Astrocyte (in vitro differentiated cells and primary cell): Measurements from ENCODE around the gene ADAM8. TPM values are rescaled to one million over a fixed set of nuclear protein-coding genes. Genes with fewer than 3 reads are reported as not detected.
"Not testable (repeated sequence)": the region's sequence is repeated elsewhere in the genome, so short reads cannot be mapped to it uniquely, and the experiment has no call there.

Source experiments
- DNase-seq: peaks from one replicate; pipeline ENCODE4 v3.0.0-alpha.2; 2010; ENCODE audit warnings: low read depth
- FAIRE-seq: peaks from 2 replicates; lab custom pipeline; 2011; peaks lifted over from hg19 to GRCh38; lab: Jason Lieb, UNC
- H2AFZ ChIP-seq: 2 replicates; pipeline ENCODE4 v1.6.0; 2012; ENCODE audit warnings: low read depth, low read length, inconsistent platforms
- H3K27ac ChIP-seq: 2 replicates; pipeline ENCODE4 v1.5.1; 2011; ENCODE audit warnings: low read depth, low read length, inconsistent platforms
- H3K27me3 ChIP-seq: 2 replicates; pipeline ENCODE4 v1.6.0; 2011; ENCODE audit warnings: low read length, inconsistent platforms; ENCODE audit not compliant: insufficient read depth
- H3K36me3 ChIP-seq: 2 replicates; pipeline ENCODE4 v1.5.1; 2011; ENCODE audit warnings: low read length, inconsistent platforms; ENCODE audit not compliant: insufficient read depth
- H3K4me1 ChIP-seq: 2 replicates; pipeline ENCODE4 v1.5.1; 2011; ENCODE audit warnings: low read length, inconsistent platforms; ENCODE audit not compliant: insufficient read depth
- H3K4me2 ChIP-seq: 2 replicates; pipeline ENCODE4 v1.6.0; 2012; ENCODE audit warnings: low read length, inconsistent platforms
- H3K4me3 ChIP-seq: 2 replicates; pipeline ENCODE4 v1.5.1; 2011; ENCODE audit warnings: low read depth, mild to moderate bottlenecking, low read length, inconsistent platforms; ENCODE audit not compliant: insufficient read depth
- H3K79me2 ChIP-seq: 2 replicates; pipeline ENCODE4 v1.6.0; 2012; ENCODE audit warnings: mild to moderate bottlenecking, low read length, inconsistent platforms; ENCODE audit not compliant: insufficient read depth
- H3K9ac ChIP-seq: 2 replicates; pipeline ENCODE4 v1.6.0; 2012; ENCODE audit warnings: mild to moderate bottlenecking, low read length, inconsistent platforms
- H3K9me3 ChIP-seq: 2 replicates; pipeline ENCODE4 v1.5.1; 2012; ENCODE audit warnings: low read depth, mild to moderate bottlenecking, low read length, inconsistent platforms; ENCODE audit not compliant: insufficient read depth
- H4K20me1 ChIP-seq: 2 replicates; pipeline ENCODE4 v1.6.0; 2012; ENCODE audit warnings: low read length, inconsistent platforms; ENCODE audit not compliant: insufficient read depth
- H3K27ac Mint-ChIP-seq: one replicate; pipeline ENCODE4 v1.8.0; 2021; ENCODE audit warnings: mild to moderate bottlenecking, mixed read lengths; ENCODE audit not compliant: unreplicated experiment
- H3K27me3 Mint-ChIP-seq: one replicate; pipeline ENCODE4 v1.8.0; 2021; ENCODE audit warnings: low read depth, mixed read lengths; ENCODE audit not compliant: unreplicated experiment
- H3K36me3 Mint-ChIP-seq: one replicate; pipeline ENCODE4 v1.8.0; 2021; ENCODE audit warnings: low read depth, mixed read lengths; ENCODE audit not compliant: unreplicated experiment
- H3K4me1 Mint-ChIP-seq: one replicate; pipeline ENCODE4 v1.8.0; 2021; ENCODE audit warnings: low read depth, mixed read lengths; ENCODE audit not compliant: unreplicated experiment
- H3K4me3 Mint-ChIP-seq: one replicate; pipeline ENCODE4 v1.8.0; 2021; ENCODE audit warnings: mild to moderate bottlenecking, moderate library complexity, mixed read lengths; ENCODE audit not compliant: unreplicated experiment
- H3K9me3 Mint-ChIP-seq: one replicate; pipeline ENCODE4 v1.8.0; 2021; ENCODE audit warnings: mild to moderate bottlenecking, mixed read lengths; ENCODE audit not compliant: unreplicated experiment
- CTCF ChIP-seq: IDR thresholded peaks from 2 replicates; pipeline ENCODE4 v1.5.1; 2011; ENCODE audit warnings: low read depth, mild to moderate bottlenecking, inconsistent platforms, low read length, moderate library complexity; ENCODE audit not compliant: insufficient read depth
- EZH2 ChIP-seq: IDR thresholded peaks from 2 replicates; pipeline ENCODE4 v1.6.1; 2012; ENCODE audit warnings: mild to moderate bottlenecking, low read length, inconsistent platforms; ENCODE audit not compliant: insufficient read depth
- total RNA-seq: library from RNA; stranded (reverse); gene quantifications from 2 replicates; pipeline ENCODE4 v1.2.1, GENCODE V29; 2021

Gene ADAM8
- total RNA-seq, 1 donor from 2014 or later: 4.6 TPM

- Histone ChIP-seq H3K9ac (peak overlapping the region; percentile 27), H2AFZ (peak overlapping the region; percentile 75)
- no peak overlapping the region for H3K27ac Mint-ChIP-seq
These were observed 49.0 kb upstream of the ADAM8 start for GRCh38 chr10:133325440-133326222.

GRCh38 chr10:133324857-133325260, 48.2 kb upstream of the ADAM8 start:
- Mint-ChIP-seq H3K9me3 (no peaks in the 10 kb centered on the region), H3K27ac (no peak overlapping the region), H3K27me3 (peaks cover 29% of the 10 kb centered on the region), H3K4me3 (no peak overlapping the region), H3K4me1 (peaks cover 7% of the 10 kb centered on the region), H3K36me3 (no peaks in the 10 kb centered on the region)
- Histone ChIP-seq H4K20me1 (no peaks in the 10 kb centered on the region), H3K79me2 (no peaks in the 10 kb centered on the region), H3K4me2 (peak overlapping the region; percentile 78), H3K4me3 (no peak overlapping the region), H3K4me1 (peaks cover 28% of the 10 kb centered on the region), H3K9me3 (no peaks in the 10 kb centered on the region), H2AFZ (no peak overlapping the region), H3K27ac (no peak overlapping the region), H3K36me3 (no peaks in the 10 kb centered on the region), H3K27me3 (peaks cover 12% of the 10 kb centered on the region), H3K9ac (no peak overlapping the region)
- TF ChIP-seq EZH2 (no peak), CTCF (no peak)
- no peak for DNase-seq
- FAIRE-seq: no peak

More at GRCh38 chr10:133325440-133326222, 49.0 kb upstream of the ADAM8 start:
- Histone ChIP-seq H3K9me3 (no peaks in the 10 kb centered on the region), H3K4me3 (peak overlapping the region; percentile 10), H4K20me1 (no peaks in the 10 kb centered on the region), H3K4me1 (peaks cover 30% of the 10 kb centered on the region), H3K4me2 (peak overlapping the region; percentile 78), H3K27ac (no peak overlapping the region), H3K36me3 (no peaks in the 10 kb centered on the region), H3K27me3 (peaks cover 12% of the 10 kb centered on the region), H3K79me2 (no peaks in the 10 kb centered on the region)
- H3K27me3 Mint-ChIP-seq: peaks cover 24% of the 10 kb centered on the region
- H3K4me1 Mint-ChIP-seq: peaks cover 7% of the 10 kb centered on the region
- H3K9me3 Mint-ChIP-seq: no peaks in the 10 kb centered on the region
- DNase-seq (no peak), FAIRE-seq (no peak)
- H3K36me3 Mint-ChIP-seq: no peaks in the 10 kb centered on the region
- H3K4me3 Mint-ChIP-seq: peak overlapping the region; percentile 69
- TF ChIP-seq CTCF (no peak), EZH2 (peak; percentile 99)

DNA sequence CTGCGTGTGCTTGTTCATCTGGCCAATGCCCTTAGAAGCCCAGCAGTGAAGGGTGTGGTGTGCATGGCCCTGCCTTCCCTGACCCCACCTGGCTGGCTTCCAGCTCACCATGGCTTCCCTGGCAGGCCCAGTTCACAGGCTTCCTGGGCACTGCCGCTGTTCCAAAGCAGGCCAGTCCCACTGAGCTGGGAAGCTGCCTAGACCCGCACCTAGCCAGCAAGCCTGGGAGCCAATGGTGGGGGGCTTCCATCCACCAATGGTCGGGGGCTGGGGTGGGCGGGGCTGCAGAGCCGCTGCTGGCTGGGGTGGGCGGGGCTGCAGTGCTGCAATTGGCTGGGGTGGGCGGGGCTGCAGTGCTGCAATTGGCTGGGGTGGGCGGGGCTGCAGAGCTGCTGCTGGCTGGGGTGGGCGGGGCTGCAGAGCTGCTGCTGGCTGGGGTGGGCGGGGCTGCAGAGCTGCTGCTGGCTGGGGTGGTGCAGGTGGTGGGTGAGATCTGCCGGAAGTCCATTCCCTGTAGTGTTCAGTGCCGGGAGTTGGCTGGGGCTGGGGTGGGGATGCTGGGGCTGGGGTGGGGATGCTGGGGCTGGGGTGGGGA, 47.6 kb upstream of the ADAM8 start:
- Mint-ChIP-seq H3K27ac (no peak overlapping the region), H3K4me3 (no peak overlapping the region), H3K27me3 (peaks cover 32% of the 10 kb centered on the region), H3K9me3 (no peaks in the 10 kb centered on the region), H3K4me1 (peaks cover 7% of the 10 kb centered on the region), H3K36me3 (no peaks in the 10 kb centered on the region)
- DNase-seq (peak; percentile 31), FAIRE-seq (no peak)
- H3K9me3 ChIP-seq: no peaks in the 10 kb centered on the region
- H3K36me3 ChIP-seq: no peaks in the 10 kb centered on the region
- H3K79me2 ChIP-seq: no peaks in the 10 kb centered on the region
- no peak overlapping the region for H3K27ac ChIP-seq
- peaks cover under 1% of the 10 kb centered on the region for H4K20me1 ChIP-seq
- H3K27me3 ChIP-seq: peaks cover 12% of the 10 kb centered on the region
- H2AFZ ChIP-seq: no peak overlapping the region
- H3K4me1 ChIP-seq: peaks cover 22% of the 10 kb centered on the region
- H3K4me2 ChIP-seq: no peak overlapping the region
- H3K4me3 ChIP-seq: no peak overlapping the region
- no peak overlapping the region for H3K9ac ChIP-seq
- TF ChIP-seq EZH2: no peak
- no peak for TF ChIP-seq CTCF

GRCh38 chr10:133322064-133322709, 45.5 kb upstream of the ADAM8 start:
- not testable (repeated sequence) for H3K36me3 ChIP-seq, H3K27ac ChIP-seq, H3K4me2 ChIP-seq, H4K20me1 ChIP-seq, FAIRE-seq, H3K9me3 Mint-ChIP-seq, H3K9ac ChIP-seq, H3K4me3 ChIP-seq, H3K36me3 Mint-ChIP-seq, DNase-seq, H2AFZ ChIP-seq, H3K9me3 ChIP-seq, H3K79me2 ChIP-seq, H3K27ac Mint-ChIP-seq, H3K4me3 Mint-ChIP-seq, H3K4me1 Mint-ChIP-seq, H3K4me1 ChIP-seq
- H3K27me3 ChIP-seq: peaks cover 11% of the 10 kb centered on the region
- peaks cover 24% of the 10 kb centered on the region for H3K27me3 Mint-ChIP-seq
